ENCODE results near the gene HMGXB3. TPM values are rescaled to one million over a fixed set of nuclear protein-coding genes. Genes with fewer than 3 reads are reported as not detected.

The HMGXB3 gene
- total and polyA plus RNA-seq, 2 of the 13 experiments (the other 11 are each of a cell fraction or from before 2014, with no cell fraction given): 18.8 to 23.8 TPM

- TF ChIP-seq ZNF296 (CRISPR knock-in tag; conservative IDR thresholded peaks at IDR 0.05) (no peak), KLF6 (CRISPR knock-in tag; IDR thresholded peaks at IDR 0.05) (peak; percentile 82; the same call in 1 of the 2 replicates), ZNF713 (CRISPR knock-in tag; IDR thresholded peaks at IDR 0.05) (no peak), ZNF709 (CRISPR knock-in tag; IDR thresholded peaks at IDR 0.05) (peak; percentile 91; the same call in 1 of the 2 replicates), RCOR2 (CRISPR knock-in tag; IDR thresholded peaks at IDR 0.05) (no peak), PTBP1 (IDR thresholded peaks at IDR 0.05; ENCODE audit: low read depth, low read length, poor library complexity, severe bottlenecking) (no peak), HNF1A (IDR thresholded peaks at IDR 0.05; ENCODE audit: low read depth) (no peak), HNF1A (CRISPR knock-in tag; IDR thresholded peaks at IDR 0.05; ENCODE audit: borderline replicate concordance) (peak; percentile 53; the same call in 1 of the 2 replicates), ZNF749 (CRISPR knock-in tag; IDR thresholded peaks at IDR 0.05; ENCODE audit: borderline replicate concordance) (peak; percentile 90), HOXA5 (CRISPR knock-in tag; IDR thresholded peaks at IDR 0.05) (peak; percentile 81), KDM5A (IDR thresholded peaks at IDR 0.05; ENCODE audit: borderline replicate concordance, low read length) (no peak), CBX5 (CRISPR knock-in tag; IDR thresholded peaks at IDR 0.05; ENCODE audit: borderline replicate concordance) (peak; percentile 94), ZNF251 (CRISPR knock-in tag; IDR thresholded peaks at IDR 0.05) (peak; percentile 2; the same call in 1 of the 2 replicates), PAX8 (CRISPR knock-in tag; IDR thresholded peaks at IDR 0.05; ENCODE audit: borderline replicate concordance) (no peak; the same call in 1 of the 2 replicates)
- TF ChIP-seq, protein P1, sequence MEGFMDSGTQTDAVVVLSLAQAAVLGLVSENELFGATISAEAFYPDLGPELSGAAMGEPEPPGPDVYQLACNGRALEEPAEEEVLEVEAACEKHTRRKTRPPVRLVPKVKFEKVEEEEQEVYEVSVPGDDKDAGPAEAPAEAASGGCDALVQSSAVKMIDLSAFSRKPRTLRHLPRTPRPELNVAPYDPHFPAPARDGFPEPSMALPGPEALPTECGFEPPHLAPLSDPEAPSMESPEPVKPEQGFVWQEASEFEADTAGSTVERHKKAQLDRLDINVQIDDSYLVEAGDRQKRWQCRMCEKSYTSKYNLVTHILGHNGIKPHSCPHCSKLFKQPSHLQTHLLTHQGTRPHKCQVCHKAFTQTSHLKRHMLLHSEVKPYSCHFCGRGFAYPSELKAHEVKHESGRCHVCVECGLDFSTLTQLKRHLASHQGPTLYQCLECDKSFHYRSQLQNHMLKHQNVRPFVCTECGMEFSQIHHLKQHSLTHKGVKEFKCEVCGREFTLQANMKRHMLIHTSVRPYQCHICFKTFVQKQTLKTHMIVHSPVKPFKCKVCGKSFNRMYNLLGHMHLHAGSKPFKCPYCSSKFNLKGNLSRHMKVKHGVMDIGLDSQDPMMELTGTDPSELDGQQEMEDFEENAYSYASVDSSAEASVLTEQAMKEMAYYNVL (CRISPR knock-in tag; IDR thresholded peaks at IDR 0.05; ENCODE audit: borderline replicate concordance): no peak
- TF ChIP-seq, protein P2, sequence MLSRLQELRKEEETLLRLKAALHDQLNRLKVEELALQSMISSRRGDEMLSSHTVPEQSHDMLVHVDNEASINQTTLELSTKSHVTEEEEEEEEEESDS (CRISPR knock-in tag; IDR thresholded peaks at IDR 0.05; ENCODE audit: borderline replicate concordance): 0 out of 2 replicates have a peak, but pooled peaks have one; percentile 25
- TF ChIP-seq, protein P3, sequence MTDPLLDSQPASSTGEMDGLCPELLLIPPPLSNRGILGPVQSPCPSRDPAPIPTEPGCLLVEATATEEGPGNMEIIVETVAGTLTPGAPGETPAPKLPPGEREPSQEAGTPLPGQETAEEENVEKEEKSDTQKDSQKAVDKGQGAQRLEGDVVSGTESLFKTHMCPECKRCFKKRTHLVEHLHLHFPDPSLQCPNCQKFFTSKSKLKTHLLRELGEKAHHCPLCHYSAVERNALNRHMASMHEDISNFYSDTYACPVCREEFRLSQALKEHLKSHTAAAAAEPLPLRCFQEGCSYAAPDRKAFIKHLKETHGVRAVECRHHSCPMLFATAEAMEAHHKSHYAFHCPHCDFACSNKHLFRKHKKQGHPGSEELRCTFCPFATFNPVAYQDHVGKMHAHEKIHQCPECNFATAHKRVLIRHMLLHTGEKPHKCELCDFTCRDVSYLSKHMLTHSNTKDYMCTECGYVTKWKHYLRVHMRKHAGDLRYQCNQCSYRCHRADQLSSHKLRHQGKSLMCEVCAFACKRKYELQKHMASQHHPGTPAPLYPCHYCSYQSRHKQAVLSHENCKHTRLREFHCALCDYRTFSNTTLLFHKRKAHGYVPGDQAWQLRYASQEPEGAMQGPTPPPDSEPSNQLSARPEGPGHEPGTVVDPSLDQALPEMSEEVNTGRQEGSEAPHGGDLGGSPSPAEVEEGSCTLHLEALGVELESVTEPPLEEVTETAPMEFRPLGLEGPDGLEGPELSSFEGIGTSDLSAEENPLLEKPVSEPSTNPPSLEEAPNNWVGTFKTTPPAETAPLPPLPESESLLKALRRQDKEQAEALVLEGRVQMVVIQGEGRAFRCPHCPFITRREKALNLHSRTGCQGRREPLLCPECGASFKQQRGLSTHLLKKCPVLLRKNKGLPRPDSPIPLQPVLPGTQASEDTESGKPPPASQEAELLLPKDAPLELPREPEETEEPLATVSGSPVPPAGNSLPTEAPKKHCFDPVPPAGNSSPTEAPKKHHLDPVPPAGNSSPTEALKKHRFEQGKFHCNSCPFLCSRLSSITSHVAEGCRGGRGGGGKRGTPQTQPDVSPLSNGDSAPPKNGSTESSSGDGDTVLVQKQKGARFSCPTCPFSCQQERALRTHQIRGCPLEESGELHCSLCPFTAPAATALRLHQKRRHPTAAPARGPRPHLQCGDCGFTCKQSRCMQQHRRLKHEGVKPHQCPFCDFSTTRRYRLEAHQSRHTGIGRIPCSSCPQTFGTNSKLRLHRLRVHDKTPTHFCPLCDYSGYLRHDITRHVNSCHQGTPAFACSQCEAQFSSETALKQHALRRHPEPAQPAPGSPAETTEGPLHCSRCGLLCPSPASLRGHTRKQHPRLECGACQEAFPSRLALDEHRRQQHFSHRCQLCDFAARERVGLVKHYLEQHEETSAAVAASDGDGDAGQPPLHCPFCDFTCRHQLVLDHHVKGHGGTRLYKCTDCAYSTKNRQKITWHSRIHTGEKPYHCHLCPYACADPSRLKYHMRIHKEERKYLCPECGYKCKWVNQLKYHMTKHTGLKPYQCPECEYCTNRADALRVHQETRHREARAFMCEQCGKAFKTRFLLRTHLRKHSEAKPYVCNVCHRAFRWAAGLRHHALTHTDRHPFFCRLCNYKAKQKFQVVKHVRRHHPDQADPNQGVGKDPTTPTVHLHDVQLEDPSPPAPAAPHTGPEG (CRISPR knock-in tag; IDR thresholded peaks at IDR 0.05): no peak
Observed at GRCh38 chr5:150000256-150000989, at the start of gene HMGXB3, which contains the start of gene TIGD6 (continued).
